HUES6 (cell line): ENCODE measurements around the gene VIM.
"Not testable (repeated sequence)": the region's sequence is repeated elsewhere in the genome, so short reads cannot be mapped to it uniquely, and the experiment has no call there.

Experiments
- H3K27ac ChIP-seq: 2 replicates; pipeline ENCODE4 v1.7.0; 2013; ENCODE audit warnings: low read depth, mild to moderate bottlenecking, low read length, inconsistent platforms
- H3K27me3 ChIP-seq: 2 replicates; pipeline ENCODE4 v1.6.1; 2013; ENCODE audit warnings: low read length; ENCODE audit not compliant: control insufficient read depth, insufficient read depth
- H3K36me3 ChIP-seq: 2 replicates; pipeline ENCODE4 v1.6.1; 2013; ENCODE audit warnings: low read length; ENCODE audit not compliant: control insufficient read depth, insufficient read depth
- H3K4me1 ChIP-seq: 2 replicates; pipeline ENCODE4 v1.6.1; 2013; ENCODE audit warnings: low read length; ENCODE audit not compliant: control insufficient read depth, insufficient read depth
- H3K4me3 ChIP-seq: 2 replicates; pipeline ENCODE4 v1.5.1; 2013; ENCODE audit warnings: low read depth, low read length
- H3K9ac ChIP-seq: one replicate; pipeline ENCODE4 v1.6.1; 2013; ENCODE audit warnings: mild to moderate bottlenecking, low read length
- H3K9me3 ChIP-seq: 2 replicates; pipeline ENCODE4 v1.6.1; 2013; ENCODE audit warnings: low read depth, low read length; ENCODE audit not compliant: control insufficient read depth, insufficient read depth

The VIM gene

GRCh38 chr10:17240096-17240495 is 12.1 kb downstream of the VIM start:
- Histone ChIP-seq H3K4me1 (no peaks in the 10 kb centered on the region), H3K27ac (no peak overlapping the region), H3K9me3 (0 out of 2 replicates have a peak, but pooled peaks cover 2% of the 10 kb centered on the region), H3K27me3 (no peaks in the 10 kb centered on the region), H3K36me3 (peaks cover 31% of the 10 kb centered on the region), H3K4me3 (no peak overlapping the region), H3K9ac (no peak overlapping the region)

DNA sequence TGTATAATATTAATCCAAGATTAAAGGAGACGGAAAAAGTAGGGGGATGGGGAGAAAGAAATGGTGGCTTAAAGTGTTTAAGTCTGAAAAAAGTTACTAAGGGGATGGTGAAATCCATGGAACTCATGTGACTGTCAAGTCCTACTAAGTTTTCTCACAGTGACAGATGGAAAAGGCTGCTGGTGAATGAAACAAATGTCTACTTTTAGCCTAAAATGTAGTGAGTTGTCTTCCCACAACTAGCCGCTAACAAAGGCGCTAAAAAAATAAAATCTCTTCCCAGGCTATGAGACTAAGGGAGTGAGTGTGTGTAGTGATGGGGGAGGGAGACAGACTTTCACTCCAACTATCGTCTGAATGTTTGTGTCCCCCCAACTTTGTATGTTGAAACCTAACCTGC is 12.6 kb downstream of the VIM start:
- no peak overlapping the region for H3K9ac ChIP-seq
- H3K9me3 ChIP-seq = 0 out of 2 replicates have a peak, but pooled peaks cover 2% of the 10 kb centered on the region
- H3K4me1 ChIP-seq = no peaks in the 10 kb centered on the region
- peaks cover 25% of the 10 kb centered on the region for H3K36me3 ChIP-seq
- H3K4me3 ChIP-seq = no peak overlapping the region
- no peaks in the 10 kb centered on the region for H3K27me3 ChIP-seq
- H3K27ac ChIP-seq = no peak overlapping the region

DNA sequence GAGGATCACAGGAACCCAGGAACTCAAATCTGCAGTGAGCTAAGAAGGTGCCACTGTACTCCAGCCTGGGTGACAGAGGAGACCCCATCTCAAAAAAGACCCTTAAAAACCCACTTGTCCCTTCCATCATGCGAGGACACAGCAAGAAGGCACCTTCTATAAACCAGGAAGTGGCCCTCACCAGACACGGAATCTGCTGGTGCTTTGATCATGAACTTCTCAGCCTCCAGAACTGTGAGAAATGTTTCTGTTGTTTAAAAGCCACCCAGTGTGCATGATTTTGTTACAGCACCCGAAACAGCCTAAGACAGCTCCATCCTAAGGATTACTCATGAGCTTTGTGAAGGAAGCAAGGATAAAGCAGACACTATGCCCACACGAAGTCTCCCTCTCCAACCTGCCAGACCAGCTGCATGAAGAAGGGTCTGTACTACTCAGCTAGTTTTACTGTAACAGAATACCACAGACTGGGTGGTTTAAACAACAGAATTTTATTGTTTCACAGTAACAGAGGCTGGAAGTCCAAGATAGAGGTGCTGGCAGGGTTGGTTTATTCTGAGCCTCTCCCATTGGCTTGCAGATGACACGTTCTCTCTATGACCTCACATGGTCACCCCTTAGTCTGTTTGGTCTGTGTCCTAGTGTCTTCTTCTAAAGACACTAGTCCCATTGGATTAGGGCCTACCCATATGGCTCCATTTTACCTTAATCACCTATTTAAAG is 13.7 kb downstream of the VIM start:
- no peak overlapping the region for H3K9ac ChIP-seq
- no peak overlapping the region for H3K27ac ChIP-seq
- H3K4me1 ChIP-seq = no peaks in the 10 kb centered on the region
- H3K4me3 ChIP-seq = no peak overlapping the region
- H3K27me3 ChIP-seq = no peaks in the 10 kb centered on the region
- peaks cover 14% of the 10 kb centered on the region for H3K36me3 ChIP-seq
- H3K9me3 ChIP-seq = peaks cover 11% of the 10 kb centered on the region

DNA sequence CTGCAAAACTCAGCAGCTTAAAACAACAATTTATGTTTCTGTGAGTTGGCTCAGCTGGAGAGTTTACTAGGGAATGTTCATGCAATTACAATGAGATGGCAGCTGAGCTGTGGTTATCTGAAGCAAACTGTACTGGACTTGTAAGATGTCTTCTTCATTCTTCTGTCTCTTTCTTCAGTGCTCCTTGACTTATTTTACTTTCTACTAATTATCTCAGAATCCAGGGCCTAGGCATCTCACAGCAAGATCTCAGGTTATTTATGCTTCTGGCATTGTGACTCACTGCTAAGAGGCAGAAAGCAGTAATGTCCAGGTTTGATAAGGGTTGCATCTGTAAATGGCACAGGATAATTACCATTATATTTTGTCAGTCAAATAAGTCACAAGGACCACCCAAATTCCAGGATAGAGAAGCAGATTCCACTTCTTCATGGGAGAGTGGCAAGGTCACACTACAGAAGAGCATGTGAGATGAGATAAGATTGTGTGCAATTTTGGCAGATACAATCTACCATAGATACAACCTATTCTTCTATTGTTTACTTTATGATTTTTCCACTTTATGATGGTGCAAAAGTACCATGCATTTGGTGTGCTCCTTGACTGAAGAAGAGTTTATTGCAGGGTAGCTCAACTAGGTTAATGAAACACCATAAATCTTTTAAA is 16.8 kb downstream of the VIM start:
- Histone ChIP-seq H3K4me1 (no peaks in the 10 kb centered on the region), H3K27ac (no peak overlapping the region), H3K9me3 (peaks cover 29% of the 10 kb centered on the region), H3K4me3 (no peak overlapping the region), H3K36me3 (no peaks in the 10 kb centered on the region), H3K27me3 (no peaks in the 10 kb centered on the region), H3K9ac (no peak overlapping the region)

- Histone ChIP-seq H3K4me1 (no peaks in the 10 kb centered on the region), H3K27ac (no peak overlapping the region), H3K27me3 (no peaks in the 10 kb centered on the region), H3K9ac (no peak overlapping the region), H3K4me3 (no peak overlapping the region), H3K9me3 (peaks cover 27% of the 10 kb centered on the region), H3K36me3 (no peaks in the 10 kb centered on the region)
Observed at GRCh38 chr10:17247210-17247609, 19.2 kb downstream of the VIM start.

DNA sequence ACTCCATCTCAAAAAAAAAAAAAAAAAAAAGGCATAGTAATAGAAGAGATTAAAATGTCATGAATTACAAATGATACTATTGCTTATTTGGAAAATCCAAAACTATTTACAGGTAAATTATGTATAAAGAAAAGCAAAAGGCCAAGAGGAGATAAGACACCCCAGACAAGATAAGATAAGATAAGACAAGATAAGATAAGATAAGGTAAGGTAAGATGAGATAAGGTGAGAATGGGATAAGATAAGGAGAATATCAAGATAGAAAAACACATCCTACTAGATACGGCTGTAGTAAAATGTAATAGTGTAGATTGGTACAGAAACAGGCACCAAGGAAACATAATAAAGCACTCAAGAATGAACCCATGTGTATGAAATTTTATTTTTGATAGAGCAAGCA is 20.9 kb downstream of the VIM start:
- Histone ChIP-seq H3K36me3 (no peaks in the 10 kb centered on the region), H3K27ac (no peak overlapping the region), H3K9me3 (peaks cover 27% of the 10 kb centered on the region), H3K4me1 (no peaks in the 10 kb centered on the region), H3K27me3 (no peaks in the 10 kb centered on the region), H3K9ac (peak overlapping the region; percentile 79), H3K4me3 (no peak overlapping the region)

- Histone ChIP-seq H3K4me1 (no peaks in the 10 kb centered on the region), H3K27ac (no peak overlapping the region), H3K9ac (no peak overlapping the region), H3K4me3 (no peak overlapping the region), H3K36me3 (no peaks in the 10 kb centered on the region), H3K27me3 (no peaks in the 10 kb centered on the region), H3K9me3 (peaks cover 30% of the 10 kb centered on the region)
Observed at GRCh38 chr10:17249820-17250219, 21.8 kb downstream of the VIM start.

DNA sequence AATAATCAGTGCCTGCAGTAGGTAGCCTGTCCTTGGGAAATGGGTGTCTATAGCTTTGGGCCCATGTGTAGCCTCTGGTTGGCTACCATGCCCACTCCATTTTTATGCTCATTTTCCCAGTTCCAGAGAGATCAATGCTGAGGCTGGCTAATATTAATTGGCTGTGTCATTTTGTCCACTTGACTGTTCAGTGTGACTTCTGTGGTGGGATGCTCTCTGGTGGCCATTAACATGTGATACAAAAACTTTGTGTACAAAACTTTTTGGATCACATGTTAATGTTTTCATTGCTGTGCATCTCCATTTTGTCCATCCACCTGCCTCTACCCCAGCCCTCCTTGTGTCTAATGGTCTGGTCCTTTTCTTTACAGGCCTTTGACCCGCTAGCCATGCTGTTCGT is 22.7 kb downstream of the VIM start:
- H3K4me1 ChIP-seq = no peaks in the 10 kb centered on the region
- H3K27me3 ChIP-seq = no peaks in the 10 kb centered on the region
- peaks cover 34% of the 10 kb centered on the region for H3K9me3 ChIP-seq
- no peaks in the 10 kb centered on the region for H3K36me3 ChIP-seq
- H3K4me3 ChIP-seq = no peak overlapping the region
- H3K9ac ChIP-seq = no peak overlapping the region
- no peak overlapping the region for H3K27ac ChIP-seq

- not testable (repeated sequence) for H3K9ac ChIP-seq, H3K36me3 ChIP-seq, H3K4me1 ChIP-seq, H3K9me3 ChIP-seq, H3K27me3 ChIP-seq, H3K4me3 ChIP-seq, H3K27ac ChIP-seq
Observed at GRCh38 chr10:17254543-17255050, 26.6 kb downstream of the VIM start.

- H3K36me3 ChIP-seq = no peaks in the 10 kb centered on the region
- no peak overlapping the region for H3K27ac ChIP-seq
- no peak overlapping the region for H3K9ac ChIP-seq
- no peak overlapping the region for H3K4me3 ChIP-seq
- H3K27me3 ChIP-seq = no peaks in the 10 kb centered on the region
- peaks cover 4% of the 10 kb centered on the region; the same call in 1 of the 2 replicates for H3K4me1 ChIP-seq
- peaks cover 9% of the 10 kb centered on the region for H3K9me3 ChIP-seq
Observed at GRCh38 chr10:17255512-17255911, 27.5 kb downstream of the VIM start.

- Histone ChIP-seq H3K27me3 (no peaks in the 10 kb centered on the region), H3K9ac (no peak overlapping the region), H3K27ac (no peak overlapping the region)
Observed at GRCh38 chr10:17256051-17256450, 28.0 kb downstream of the VIM start.

More at GRCh38 chr10:17256051-17256450, 28.0 kb downstream of the VIM start:
- H3K4me3 ChIP-seq = no peak overlapping the region
- peaks cover 14% of the 10 kb centered on the region for H3K9me3 ChIP-seq
- no peaks in the 10 kb centered on the region for H3K36me3 ChIP-seq
- peaks cover 4% of the 10 kb centered on the region; the same call in 1 of the 2 replicates for H3K4me1 ChIP-seq
